NK-92 (cell line): ENCODE measurements around the gene CPA4.

ENCODE experiments used
- DNase-seq: peaks from one replicate; lab custom pipeline; 2025; ENCODE audit not compliant: unreplicated experiment; lab: John Stamatoyannopoulos, UW

Gene CPA4

GRCh38 chr7:130363026-130363847, 70.3 kb downstream of the CPA4 start:
- DNase-seq: no peak

GRCh38 chr7:130364451-130364850, 71.5 kb downstream of the CPA4 start:
- DNase-seq: no peak

- DNase-seq: no peak
Observed at GRCh38 chr7:130365088-130365487, 72.1 kb downstream of the CPA4 start.

GRCh38 chr7:130365511-130366441, 72.8 kb downstream of the CPA4 start:
- no peak for DNase-seq

- no peak for DNase-seq
Observed at GRCh38 chr7:130366564-130366963, 73.6 kb downstream of the CPA4 start.

GRCh38 chr7:130367088-130367755, 74.3 kb downstream of the CPA4 start:
- DNase-seq: no peak

- DNase-seq: no peak
Observed at GRCh38 chr7:130367836-130368746, 75.1 kb downstream of the CPA4 start.

- no peak for DNase-seq
Observed at GRCh38 chr7:130369110-130369711, 76.2 kb downstream of the CPA4 start.

- DNase-seq: no peak
Observed at GRCh38 chr7:130369831-130370550, 77.0 kb downstream of the CPA4 start.

GRCh38 chr7:130371046-130371445, 78.1 kb downstream of the CPA4 start:
- DNase-seq: no peak

- DNase-seq: no peak
Observed at GRCh38 chr7:130372402-130373165, 79.6 kb downstream of the CPA4 start.
